HepG2 (cell line): Measurements from ENCODE around the gene ZPR1. TPM values are rescaled to one million over a fixed set of nuclear protein-coding genes. Genes with fewer than 3 reads are reported as not detected.

Experiments used
- ARID4A ChIP-seq: sonication (generic); formaldehyde crosslinking; IDR thresholded peaks from 2 replicates; pipeline ENCODE4 v1.5.0; 2020; ENCODE audit warnings: mild to moderate bottlenecking, missing genetic modification reagents, borderline replicate concordance
- ATF7 ChIP-seq, 2 experiments: fragments of 450-650 bp in 1 of 2; sonication (generic) in 1 of 2; formaldehyde crosslinking in 1 of 2; IDR thresholded peaks; 2 replicates each; pipeline versions ENCODE4 v1.4.0 to v1.6.1; 2016 to 2020; ENCODE audit warnings: antibody characterized with exemption in 1 of 2, mild to moderate bottlenecking in 1 of 2, missing genetic modification reagents in 1 of 2
- ETV6 ChIP-seq: sonication (generic); formaldehyde crosslinking; conservative IDR thresholded peaks from 2 replicates; pipeline ENCODE4 v1.4.0; 2020; ENCODE audit warnings: missing genetic modification reagents
- FOXO1 ChIP-seq: sonication (generic); formaldehyde crosslinking; IDR thresholded peaks from 2 replicates; pipeline ENCODE4 v1.4.0; 2020; ENCODE audit warnings: missing genetic modification reagents
- HMG20A ChIP-seq: IDR thresholded peaks from 2 replicates; pipeline ENCODE4 v1.6.1; 2016; ENCODE audit warnings: borderline replicate concordance
- HNRNPLL ChIP-seq: fragments of 200-400 bp; formaldehyde crosslinking; IDR thresholded peaks from 2 replicates; pipeline ENCODE4 v1.6.1; 2017; ENCODE audit warnings: mild to moderate bottlenecking, low read depth, low read length; ENCODE audit not compliant: poor library complexity, severe bottlenecking
- NFE2L2 ChIP-seq: fragments of 150-350 bp; IDR thresholded peaks from 2 replicates; pipeline ENCODE4 v1.6.1; 2014; ENCODE audit warnings: low read length
- PHF8 ChIP-seq: sonication (generic); formaldehyde crosslinking; IDR thresholded peaks from 2 replicates; pipeline ENCODE4 v1.5.0; 2020; ENCODE audit warnings: missing genetic modification reagents
- RBM39 ChIP-seq: fragments of 200-400 bp; formaldehyde crosslinking; IDR thresholded peaks from one replicate; pipeline ENCODE4 v1.6.1; 2018; ENCODE audit warnings: antibody characterized with exemption, mild to moderate bottlenecking, low read depth, low read length; ENCODE audit not compliant: poor library complexity, severe bottlenecking
- THAP11 ChIP-seq: IDR thresholded peaks from 2 replicates; pipeline ENCODE4 v1.6.1; 2016; ENCODE audit warnings: missing biosample characterization, missing genetic modification reagents
- ZC3H13 ChIP-seq: sonication (generic); formaldehyde crosslinking; IDR thresholded peaks from 2 replicates; pipeline ENCODE4 v1.8.1; 2023; ENCODE audit warnings: mild to moderate bottlenecking, missing genetic modification reagents, moderate library complexity
- ZNF101 ChIP-seq: sonication (generic); formaldehyde crosslinking; IDR thresholded peaks from 2 replicates; pipeline ENCODE4 v1.4.0; 2020; ENCODE audit warnings: mild to moderate bottlenecking, low read depth, missing genetic modification reagents, borderline replicate concordance
- ZNF142 ChIP-seq: sonication (generic); formaldehyde crosslinking; IDR thresholded peaks from 2 replicates; pipeline ENCODE4 v1.4.0; 2020; ENCODE audit warnings: missing genetic modification reagents
- ZNF143 ChIP-seq: sonication (generic); formaldehyde crosslinking; IDR thresholded peaks from 2 replicates; pipeline ENCODE4 v1.4.0; 2020; ENCODE audit warnings: missing genetic modification reagents
- ZNF225 ChIP-seq: sonication (generic); formaldehyde crosslinking; IDR thresholded peaks from 2 replicates; pipeline ENCODE4 v1.4.0; 2020; ENCODE audit warnings: mild to moderate bottlenecking, missing genetic modification reagents
- ZNF460 ChIP-seq: sonication (generic); formaldehyde crosslinking; IDR thresholded peaks from 2 replicates; pipeline ENCODE4 v1.5.1; 2020; ENCODE audit warnings: missing genetic modification reagents, mild to moderate bottlenecking, borderline replicate concordance
- ZSCAN25 ChIP-seq: sonication (generic); formaldehyde crosslinking; IDR thresholded peaks from 2 replicates; pipeline ENCODE4 v1.8.0; 2022; ENCODE audit warnings: mild to moderate bottlenecking, missing genetic modification reagents
- polyA plus RNA-seq, 8 experiments: library from polyadenylated mRNA; depleted of rRNA in 3 of 8; stranded (reverse) in 7 of 8; unstranded in 1 of 8; fragments of >200 nt; fragmentation: Illumina TruSeq in 4 of 8; extraction: Trizol in 4 of 8; gene quantifications; 2 replicates each; pipeline versions ENCODE4 v1.2.1 to v1.2.3, GENCODE V29; 2011 to 2016; ENCODE audit warnings: low read depth in 4 of 8, missing spikeins in 1 of 8, mixed read lengths in 1 of 8; ENCODE audit not compliant: insufficient read depth in 1 of 8
- total RNA-seq, 5 experiments: library from RNA; depleted of rRNA; stranded (reverse); fragments of >200 nt; fragmentation: Illumina TruSeq; extraction: Trizol; gene quantifications; 2 replicates each; pipeline ENCODE4 v1.2.3, GENCODE V29; 2016; ENCODE audit warnings: low read depth in 1 of 5

ZPR1 gene
- total and polyA plus RNA-seq, 2 of the 13 experiments (the other 11 are each of a cell fraction or from before 2014, with no cell fraction given): 40.0 to 79.3 TPM

- TF ChIP-seq ETV6 (CRISPR knock-in tag): no peak
- peak; percentile 52 for TF ChIP-seq HNRNPLL
- no peak for TF ChIP-seq ZNF225 (CRISPR knock-in tag)
- peak; percentile 95 for TF ChIP-seq ARID4A (CRISPR knock-in tag)
- no peak for TF ChIP-seq FOXO1 (CRISPR knock-in tag)
- peak; percentile 96 for TF ChIP-seq ZC3H13 (CRISPR knock-in tag)
- TF ChIP-seq ZNF142 (CRISPR knock-in tag): 0 out of 2 replicates have a peak, but pooled peaks have one; percentile 41
- peak; percentile 73 for TF ChIP-seq THAP11 (CRISPR knock-in tag)
- TF ChIP-seq ZNF101: no peak
- TF ChIP-seq ATF7 (IDR thresholded peaks at IDR 0.05): no peak
- TF ChIP-seq ATF7 (CRISPR knock-in tag; IDR thresholded peaks at IDR 0.05): no peak
- TF ChIP-seq ZNF460: no peak
- TF ChIP-seq ZSCAN25 (CRISPR knock-in tag): peak; percentile 22; the same call in 1 of the 2 replicates
- peak; percentile 86 for TF ChIP-seq RBM39
- no peak for TF ChIP-seq HMG20A (CRISPR knock-in tag)
- no peak for TF ChIP-seq ZNF143
- TF ChIP-seq PHF8 (CRISPR knock-in tag): peak; percentile 67
- TF ChIP-seq NFE2L2: no peak
Measured at GRCh38 chr11:116787786-116788486, at the start of gene ZPR1 (continued).
